A673 (cell line): ENCODE results near the gene CBLB. TPM values are rescaled to one million over a fixed set of nuclear protein-coding genes. Genes with fewer than 3 reads are reported as not detected.

Experiments
- BruUV-seq: library from RNA; stranded (reverse); fragments of 400-500 nt; replicated peaks from 2 replicates; lab custom pipeline; 2021; lab: Mats Ljungman, UMichigan
- CTCF ChIA-PET: fragments of 300-600 bp; sonication (Branson Sonifier 250); formaldehyde crosslinking; loops from one replicate; lab custom pipeline; 2022; ENCODE audit warnings: antibody characterized with exemption; lab: Charles Lee
- POLR2A ChIA-PET: fragments of 300-600 bp; sonication (Branson Sonifier 250); formaldehyde crosslinking; loops from one replicate; lab custom pipeline; 2022; ENCODE audit warnings: antibody characterized with exemption; ENCODE audit not compliant: low non-redundant PET; lab: Charles Lee
- DNase-seq: peaks from one replicate; pipeline ENCODE4 v3.0.0-alpha.2; 2015; ENCODE audit warnings: low spot score
- H3K27ac ChIP-seq: fragments of 200-600 bp; sonication (generic); 2 replicates; pipeline ENCODE4 v1.5.1; 2016; ENCODE audit warnings: mixed run types, low read depth, mild to moderate bottlenecking, mixed read lengths, antibody characterized with exemption, low read length; ENCODE audit not compliant: poor library complexity, severe bottlenecking
- H3K27me3 ChIP-seq: fragments of 200-600 bp; sonication (generic); replicated peaks from 2 replicates; pipeline ENCODE4 v1.6.1; 2017; ENCODE audit warnings: mixed run types, low read depth, mild to moderate bottlenecking, mixed read lengths, antibody characterized with exemption, low read length; ENCODE audit not compliant: insufficient read depth, poor library complexity
- H3K36me3 ChIP-seq: fragments of 200-600 bp; sonication (generic); 2 replicates; pipeline ENCODE4 v1.6.1; 2016; ENCODE audit warnings: mixed run types, mild to moderate bottlenecking, mixed read lengths, antibody characterized with exemption, low read length; ENCODE audit not compliant: insufficient read depth, poor library complexity, severe bottlenecking
- H3K4me1 ChIP-seq: fragments of 200-600 bp; sonication (generic); 2 replicates; pipeline ENCODE4 v1.6.1; 2017; ENCODE audit warnings: mixed run types, mild to moderate bottlenecking, mixed read lengths, antibody characterized with exemption, low read length; ENCODE audit not compliant: insufficient read depth, poor library complexity, severe bottlenecking
- H3K4me3 ChIP-seq: fragments of 200-600 bp; sonication (generic); 2 replicates; pipeline ENCODE4 v1.5.1; 2016; ENCODE audit warnings: low read depth, mixed run types, mild to moderate bottlenecking, mixed read lengths, low read length; ENCODE audit not compliant: poor library complexity, severe bottlenecking
- H3K9me3 ChIP-seq: fragments of 200-600 bp; sonication (generic); 2 replicates; pipeline ENCODE4 v1.6.1; 2016; ENCODE audit warnings: mixed run types, low read depth, mild to moderate bottlenecking, mixed read lengths, antibody characterized with exemption, low read length; ENCODE audit not compliant: poor library complexity, severe bottlenecking
- CTCF ChIP-seq: fragments of 300-800, 200-600 bp; sonication (generic); conservative IDR thresholded peaks from 2 replicates; pipeline ENCODE4 v1.5.1; 2017; ENCODE audit warnings: low read depth, mild to moderate bottlenecking, antibody characterized with exemption, low read length, moderate library complexity, mixed read lengths
- EZH2 ChIP-seq: fragments of 200-600 bp; sonication (generic); IDR thresholded peaks from 2 replicates; pipeline ENCODE4 v1.6.1; 2017; ENCODE audit warnings: borderline replicate concordance, low read depth, mild to moderate bottlenecking, mixed read lengths, antibody characterized with exemption, low read length; ENCODE audit not compliant: poor library complexity, severe bottlenecking
- intact Hi-C: fragments of 100-400 bp; cut with micrococcal nuclease; formaldehyde crosslinking; loops from one replicate; pipeline ENCODE4 v1.10.0; 2022; ENCODE audit not compliant: unreplicated experiment
- total RNA-seq: library from RNA; stranded (reverse); gene quantifications from 2 replicates; pipeline ENCODE4 v1.2.3, GENCODE V29; 2021

The CBLB gene
- total RNA-seq, 1 experiment from 2014 or later: 23.3 TPM

GRCh38 chr3:105809208-105809888 lies 59.5 kb downstream of the CBLB start:
- Histone ChIP-seq H3K9me3 (no peaks in the 10 kb centered on the region), H3K4me1 (peaks cover 27% of the 10 kb centered on the region), H3K27me3 (no peaks in the 10 kb centered on the region), H3K27ac (no peak overlapping the region), H3K36me3 (no peaks in the 10 kb centered on the region), H3K4me3 (no peak overlapping the region)
- TF ChIP-seq CTCF: no peak
- no peak for TF ChIP-seq EZH2
- intact Hi-C loops: no loop called here
- CTCF ChIA-PET: no interaction called here
- POLR2A ChIA-PET: no interaction called here
- no TSS peak for BruUV-seq
- DNase-seq: no peak

- no peak overlapping the region for H3K27ac ChIP-seq
- BruUV-seq: no TSS peak
- POLR2A ChIA-PET: no interaction called here
Measured at GRCh38 chr3:105807701-105808100, 61.1 kb downstream of the CBLB start.

GRCh38 chr3:105807146-105807545 lies 61.7 kb downstream of the CBLB start:
- Histone ChIP-seq H3K27me3 (no peaks in the 10 kb centered on the region), H3K4me1 (peaks cover 23% of the 10 kb centered on the region), H3K4me3 (no peak overlapping the region), H3K27ac (no peak overlapping the region), H3K9me3 (no peaks in the 10 kb centered on the region), H3K36me3 (no peaks in the 10 kb centered on the region)
- BruUV-seq: no TSS peak
- no peak for TF ChIP-seq CTCF
- TF ChIP-seq EZH2: no peak
- CTCF ChIA-PET: no interaction called here
- POLR2A ChIA-PET: no interaction called here
- intact Hi-C loops: no loop called here
- no peak for DNase-seq

More at GRCh38 chr3:105807701-105808100, 61.1 kb downstream of the CBLB start:
- CTCF ChIA-PET: no interaction called here
- Histone ChIP-seq H3K36me3 (no peaks in the 10 kb centered on the region), H3K27me3 (no peaks in the 10 kb centered on the region), H3K4me3 (no peak overlapping the region), H3K4me1 (peaks cover 18% of the 10 kb centered on the region), H3K9me3 (no peaks in the 10 kb centered on the region)
- TF ChIP-seq CTCF (no peak), EZH2 (no peak)
- no peak for DNase-seq
- intact Hi-C loops: no loop called here
